HG02938 (cell line): ENCODE results near the gene SLC35F3.

Experiments used
- ATAC-seq: cut with Tn5 transposase; IDR thresholded peaks from one replicate; pipeline ENCODE4 v1.9.1; 2021; ENCODE audit warnings: mild to moderate bottlenecking, moderate library complexity; ENCODE audit not compliant: unreplicated experiment

The SLC35F3 gene

GRCh38 chr1:234022302-234022701 is 117.8 kb downstream of the SLC35F3 start:
- ATAC-seq, result no peak

- ATAC-seq, result no peak
Measured at GRCh38 chr1:234039603-234040002, 135.1 kb downstream of the SLC35F3 start.

GRCh38 chr1:234040446-234041317 is 136.2 kb downstream of the SLC35F3 start:
- no peak for ATAC-seq

GRCh38 chr1:234044079-234044478 is 139.6 kb downstream of the SLC35F3 start:
- no peak for ATAC-seq

- ATAC-seq, result no peak
Measured at GRCh38 chr1:234047123-234047522, 142.6 kb downstream of the SLC35F3 start.

- ATAC-seq, result no peak
Measured at GRCh38 chr1:234062166-234062565, 157.7 kb downstream of the SLC35F3 start.

- ATAC-seq, result no peak
Measured at GRCh38 chr1:234065794-234066447, 161.4 kb downstream of the SLC35F3 start.

- ATAC-seq, result no peak
Measured at GRCh38 chr1:234067581-234068337, 163.3 kb downstream of the SLC35F3 start.

GRCh38 chr1:234069760-234070159 is 165.3 kb downstream of the SLC35F3 start:
- ATAC-seq, result no peak

GRCh38 chr1:234072793-234073192 is 168.3 kb downstream of the SLC35F3 start:
- ATAC-seq, result no peak

- ATAC-seq, result no peak
Measured at GRCh38 chr1:234078143-234078542, 173.7 kb downstream of the SLC35F3 start.

GRCh38 chr1:234079896-234080295 is 175.4 kb downstream of the SLC35F3 start:
- no peak for ATAC-seq

- ATAC-seq, result no peak
Measured at GRCh38 chr1:234083460-234083859, 179.0 kb downstream of the SLC35F3 start.

GRCh38 chr1:234089396-234089795 is 184.9 kb downstream of the SLC35F3 start:
- ATAC-seq, result no peak

- no peak for ATAC-seq
Measured at GRCh38 chr1:234090212-234091064, 186.0 kb downstream of the SLC35F3 start.

- ATAC-seq, result no peak
Measured at GRCh38 chr1:234091065-234091401, 186.6 kb downstream of the SLC35F3 start.

GRCh38 chr1:234091876-234092275 is 187.4 kb downstream of the SLC35F3 start:
- ATAC-seq, result no peak

GRCh38 chr1:234093107-234093506 is 188.6 kb downstream of the SLC35F3 start:
- ATAC-seq, result no peak

- ATAC-seq, result no peak
Measured at GRCh38 chr1:234093741-234094140, 189.3 kb downstream of the SLC35F3 start.

- no peak for ATAC-seq
Measured at GRCh38 chr1:234094172-234094571, 189.7 kb downstream of the SLC35F3 start.
